Tibial artery (tissue), 4 donors: Measurements from ENCODE around the gene KDM5A.

Source experiments
- DNase-seq, 2 donors: peaks; one replicate each; pipeline ENCODE4 v3.0.0-alpha.2; 2019
- H3K27ac ChIP-seq, 2 donors: fragments of 200-600 bp; sonication (generic) in 1 of 2; 1 replicate in 1 of 2; 2 replicates in 1 of 2; pipeline ENCODE4 v1.5.1; 2018 to 2019; ENCODE audit warnings: mild to moderate bottlenecking in 1 of 2
- H3K27me3 ChIP-seq, 2 donors: fragments of 200-600 bp; sonication (generic) in 1 of 2; one replicate each; pipeline versions ENCODE4 v1.5.1 to v1.6.0; 2016 to 2019
- H3K36me3 ChIP-seq, 3 donors: fragments of 200-600 bp; sonication (generic) in 2 of 3; one replicate each; pipeline ENCODE4 v1.5.1; 2016 to 2019; ENCODE audit warnings: mild to moderate bottlenecking in 2 of 3
- H3K4me1 ChIP-seq, 4 donors: fragments of 200-600 bp; sonication (generic) in 2 of 4; 1 replicate in 3 of 4; 2 replicates in 1 of 4; pipeline ENCODE4 v1.5.1; 2016 to 2019
- H3K4me3 ChIP-seq, 2 donors: fragments of 200-600 bp; sonication (generic) in 1 of 2; 1 replicate in 1 of 2; 2 replicates in 1 of 2; pipeline ENCODE4 v1.5.1; 2018 to 2019; ENCODE audit warnings: mild to moderate bottlenecking in 2 of 2
- H3K9me3 ChIP-seq, 3 donors: fragments of 200-600 bp; sonication (generic) in 1 of 3; one replicate each; pipeline ENCODE4 v1.5.1; 2016 to 2019
- CTCF ChIP-seq, 2 experiments: fragments of 200-600 bp in 1 of 2; fragments of 450-650 bp in 1 of 2; IDR thresholded peaks; one replicate each; pipeline ENCODE4 v1.5.1; 2017 to 2019; ENCODE audit warnings: antibody characterized with exemption in 2 of 2, mild to moderate bottlenecking in 1 of 2, moderate library complexity in 1 of 2
- intact Hi-C: fragments of 100-400 bp; cut with DNase I; formaldehyde crosslinking; loops from one replicate; pipeline ENCODE4 v1.15.0; 2023; ENCODE audit warnings: low total_unique reads

KDM5A gene

GRCh38 chr12:267581-268482 lies 121.3 kb downstream of the KDM5A start:
- H3K36me3 ChIP-seq: no peaks in the 10 kb centered on the region
- peaks cover 0 to 11% of the 10 kb centered on the region in 2 donors for H3K27me3 ChIP-seq
- H3K9me3 ChIP-seq: no peaks in the 10 kb centered on the region
- TF ChIP-seq CTCF (IDR thresholded peaks at IDR 0.05): no peak
- H3K27ac ChIP-seq: no peak overlapping the region
- H3K4me3 ChIP-seq: no peak overlapping the region
- intact Hi-C loops: no loop called here
- DNase-seq: no peak
- H3K4me1 ChIP-seq: no peaks in the 10 kb centered on the region

GRCh38 chr12:265096-265495 lies 124.0 kb downstream of the KDM5A start:
- peaks cover 0 to 22% of the 10 kb centered on the region in 2 donors for H3K27me3 ChIP-seq
- H3K27ac ChIP-seq: no peak overlapping the region
- no peak overlapping the region for H3K4me3 ChIP-seq
- TF ChIP-seq CTCF (IDR thresholded peaks at IDR 0.05): no peak
- no peaks in the 10 kb centered on the region for H3K36me3 ChIP-seq
- H3K9me3 ChIP-seq: no peaks in the 10 kb centered on the region
- DNase-seq: no peak
- intact Hi-C loops: no loop called here
- no peaks in the 10 kb centered on the region for H3K4me1 ChIP-seq

GRCh38 chr12:264269-264668 lies 124.9 kb downstream of the KDM5A start:
- H3K9me3 ChIP-seq: no peaks in the 10 kb centered on the region
- no peaks in the 10 kb centered on the region for H3K4me1 ChIP-seq
- no peak for TF ChIP-seq CTCF (IDR thresholded peaks at IDR 0.05)
- no peak for DNase-seq
- intact Hi-C loops: no loop called here
- H3K27me3 ChIP-seq: peaks cover 0 to 24% of the 10 kb centered on the region in 2 donors
- H3K36me3 ChIP-seq: no peaks in the 10 kb centered on the region
- H3K27ac ChIP-seq: no peak overlapping the region
- no peak overlapping the region for H3K4me3 ChIP-seq

GRCh38 chr12:263574-263973 lies 125.5 kb downstream of the KDM5A start:
- no peak for TF ChIP-seq CTCF (IDR thresholded peaks at IDR 0.05)
- intact Hi-C loops: no loop called here
- DNase-seq: no peak

GRCh38 chr12:262817-263216 lies 126.3 kb downstream of the KDM5A start, which contains the start of gene SLC6A13:
SLC6A13 (minus strand) TSS chr12:262836; CDS start chr12:260052, 2,784 bp downstream.
- no peak for DNase-seq
- Histone ChIP-seq H3K4me3 (no peak within 1 kb of the TSS), H3K36me3 (no peaks in the 10 kb centered on the region), H3K27me3 (peaks cover 0 to 34% of the 10 kb centered on the region in 2 donors), H3K27ac (no peak within 1 kb of the TSS), H3K4me1 (no peaks in the 10 kb centered on the region), H3K9me3 (no peaks in the 10 kb centered on the region)
- no peak for TF ChIP-seq CTCF (IDR thresholded peaks at IDR 0.05)
- intact Hi-C loops: no loop called here

More at GRCh38 chr12:263574-263973, 125.5 kb downstream of the KDM5A start:
- H3K27ac ChIP-seq: no peak overlapping the region
- no peak overlapping the region for H3K4me3 ChIP-seq
- H3K27me3 ChIP-seq: peaks cover 0 to 27% of the 10 kb centered on the region in 2 donors
- no peaks in the 10 kb centered on the region for H3K4me1 ChIP-seq
- H3K9me3 ChIP-seq: no peaks in the 10 kb centered on the region
- no peaks in the 10 kb centered on the region for H3K36me3 ChIP-seq
